Myocyte (in vitro differentiated cells): ENCODE measurements around the gene ADAMTS17. TPM values are rescaled to one million over a fixed set of nuclear protein-coding genes. Genes with fewer than 3 reads are reported as not detected.

Experiments used
- DNase-seq: peaks from one replicate; pipeline ENCODE4 v3.0.0-alpha.2; 2012; ENCODE audit warnings: low read depth
- total RNA-seq: library from RNA; depleted of rRNA; stranded (reverse); fragments of >200 nt; gene quantifications from 2 replicates; pipeline ENCODE4 v1.2.3, GENCODE V29; 2014

The ADAMTS17 gene
- total RNA-seq, 1 donor from 2014 or later: 0.43 TPM

GRCh38 chr15:100001405-100001804 lies 340.4 kb downstream of the ADAMTS17 start:
- no peak for DNase-seq

GRCh38 chr15:99999282-100000070 lies 342.3 kb downstream of the ADAMTS17 start:
- no peak for DNase-seq

GRCh38 chr15:99998661-99999101 lies 343.1 kb downstream of the ADAMTS17 start:
- DNase-seq: no peak

GRCh38 chr15:99997112-99997651 lies 344.6 kb downstream of the ADAMTS17 start:
- DNase-seq: no peak

- DNase-seq: no peak
Measured at GRCh38 chr15:99996660-99997059, 345.1 kb downstream of the ADAMTS17 start.

GRCh38 chr15:99995543-99995942 lies 346.2 kb downstream of the ADAMTS17 start:
- no peak for DNase-seq

GRCh38 chr15:99994849-99995248 lies 346.9 kb downstream of the ADAMTS17 start:
- DNase-seq: no peak

GRCh38 chr15:99993681-99994131 lies 348.1 kb downstream of the ADAMTS17 start:
- DNase-seq: no peak

GRCh38 chr15:99993262-99993661 lies 348.5 kb downstream of the ADAMTS17 start:
- no peak for DNase-seq

- no peak for DNase-seq
Measured at GRCh38 chr15:99992611-99993231, 349.1 kb downstream of the ADAMTS17 start.

GRCh38 chr15:99989095-99989494 lies 352.7 kb downstream of the ADAMTS17 start:
- DNase-seq: no peak

GRCh38 chr15:99987701-99988100 lies 354.1 kb downstream of the ADAMTS17 start:
- no peak for DNase-seq

- no peak for DNase-seq
Measured at GRCh38 chr15:99987119-99987506, 354.7 kb downstream of the ADAMTS17 start.

- no peak for DNase-seq
Measured at GRCh38 chr15:99986297-99987118, 355.3 kb downstream of the ADAMTS17 start.

GRCh38 chr15:99985878-99986277 lies 355.9 kb downstream of the ADAMTS17 start:
- no peak for DNase-seq

- no peak for DNase-seq
Measured at GRCh38 chr15:99984491-99985243, 357.1 kb downstream of the ADAMTS17 start.

- no peak for DNase-seq
Measured at GRCh38 chr15:99983886-99984286, 357.9 kb downstream of the ADAMTS17 start.

- DNase-seq: no peak
Measured at GRCh38 chr15:99983171-99983885, 358.4 kb downstream of the ADAMTS17 start.

- no peak for DNase-seq
Measured at GRCh38 chr15:99982662-99983061, 359.1 kb downstream of the ADAMTS17 start.
